Measurements from ENCODE around the gene SPRR3.

The SPRR3 gene

DNA sequence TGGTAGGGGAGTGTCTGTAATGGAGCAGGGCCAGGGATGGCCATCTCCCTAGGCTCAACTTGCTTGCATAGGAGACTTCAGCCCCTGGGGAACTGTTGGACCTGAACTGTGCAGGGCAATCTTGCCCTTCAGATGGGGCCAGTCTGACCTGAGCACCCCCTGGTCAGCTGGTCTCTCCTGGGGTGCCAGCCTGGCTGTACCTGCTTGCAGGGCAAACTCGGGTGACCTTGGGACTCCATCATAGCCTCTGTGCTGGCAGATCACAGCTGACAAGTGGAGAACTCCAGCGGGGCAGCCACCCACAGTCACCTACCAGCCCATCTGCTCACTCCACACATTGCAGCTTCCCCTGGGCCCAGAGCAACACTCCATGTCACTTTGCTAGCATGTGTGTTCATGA lies 47.7 kb downstream of the SPRR3 start:
- no peaks in the 10 kb centered on the region for H3K9me3 ChIP-seq (ENCODE audit: control insufficient read depth, low read length)
- no peaks in the 10 kb centered on the region for H3K4me1 ChIP-seq (ENCODE audit: control insufficient read depth, insufficient read depth, low read length, poor library complexity, severe bottlenecking)
- H3K27ac ChIP-seq (ENCODE audit: low read depth, low read length, severe bottlenecking): no peak overlapping the region
- no peak overlapping the region for H3K4me3 ChIP-seq (ENCODE audit: extremely low read depth, insufficient read depth, low read length, poor library complexity, severe bottlenecking)
- WGBS, 2 experiments (ENCODE audit: insufficient coverage in 2 of 2): 86 to 100% methylated on average over 1 to 2 of the region's 2 CpGs
- H3K36me3 ChIP-seq (ENCODE audit: control insufficient read depth, insufficient read depth, low read length): no peaks in the 10 kb centered on the region
